Measurements from ENCODE around the gene UMODL1.

Gene UMODL1

GRCh38 chr21:42081138-42081537, 10.0 kb downstream of the UMODL1 start:
- TF ChIP-seq CTCF (IDR thresholded peaks at IDR 0.05; ENCODE audit: borderline replicate concordance, insufficient read depth, low read depth, low read length): no peak
- no peak overlapping the region for H3K4me3 ChIP-seq (ENCODE audit: low read depth, low read length)

- H3K4me3 ChIP-seq (ENCODE audit: low read depth, low read length): no peak overlapping the region
- no peak for TF ChIP-seq CTCF (IDR thresholded peaks at IDR 0.05; ENCODE audit: borderline replicate concordance, insufficient read depth, low read depth, low read length)
Observed at GRCh38 chr21:42081931-42082381, 10.8 kb downstream of the UMODL1 start.

DNA sequence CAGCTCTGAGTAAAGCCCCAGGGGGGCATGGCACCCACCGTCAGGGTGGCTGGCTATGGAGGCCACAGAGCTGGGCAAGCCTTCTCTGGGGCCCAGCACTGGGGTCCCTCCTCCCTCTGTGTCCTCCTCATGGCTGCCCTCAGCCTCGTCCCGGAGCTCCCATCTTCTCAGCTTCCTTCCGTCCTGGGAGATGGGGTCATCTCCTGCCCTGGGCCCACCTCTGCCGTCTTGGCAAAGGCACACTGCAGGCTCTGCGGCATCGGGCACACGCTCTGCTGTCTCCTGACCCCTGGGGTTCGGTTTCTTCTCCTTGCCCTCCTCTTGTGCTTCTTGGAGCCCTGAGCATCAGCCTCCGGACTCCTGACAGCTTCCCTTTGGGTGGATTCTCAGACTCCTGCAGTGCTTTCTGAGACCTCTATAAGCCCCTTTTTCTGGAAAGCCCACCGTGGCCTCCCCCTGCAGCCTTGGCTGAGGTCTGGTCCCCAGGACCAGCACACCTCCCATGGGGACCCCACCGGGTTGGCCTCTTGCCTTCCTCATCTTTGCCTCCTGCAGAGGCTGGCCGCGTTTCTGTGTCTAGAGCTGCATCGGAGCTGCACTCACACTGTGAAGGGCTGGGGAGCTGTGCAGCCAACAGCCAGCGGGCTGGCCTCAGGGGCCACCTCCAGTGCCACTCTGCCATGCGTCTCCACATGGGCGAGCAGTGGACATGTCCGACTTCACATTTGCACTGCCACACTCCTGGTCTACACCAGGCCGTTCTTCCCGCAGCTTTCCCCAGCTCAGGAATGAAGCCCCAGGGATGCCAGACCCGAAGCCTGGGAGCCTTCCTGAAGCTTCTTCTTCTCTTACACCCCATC, 11.6 kb downstream of the UMODL1 start:
- no peak overlapping the region for H3K4me3 ChIP-seq (ENCODE audit: low read depth, low read length)
- no peak for TF ChIP-seq CTCF (IDR thresholded peaks at IDR 0.05; ENCODE audit: borderline replicate concordance, insufficient read depth, low read depth, low read length)

DNA sequence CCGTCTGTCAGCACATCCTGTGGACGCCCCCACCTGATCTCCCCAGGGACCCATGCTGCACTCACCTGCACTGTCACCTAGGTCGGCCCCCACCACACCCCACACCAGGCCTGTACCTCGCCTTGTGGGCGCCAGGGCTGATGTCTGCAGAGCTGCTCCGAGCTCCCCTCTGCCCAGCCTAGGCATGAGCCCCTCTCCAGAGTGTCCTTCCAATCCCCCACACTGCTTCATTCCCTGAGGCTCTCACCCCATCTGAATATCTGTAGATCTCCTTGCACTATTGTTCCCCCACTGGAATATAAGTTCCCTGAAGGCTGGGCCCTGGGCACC, 12.2 kb downstream of the UMODL1 start:
- TF ChIP-seq CTCF (IDR thresholded peaks at IDR 0.05; ENCODE audit: borderline replicate concordance, insufficient read depth, low read depth, low read length): no peak
- no peak overlapping the region for H3K4me3 ChIP-seq (ENCODE audit: low read depth, low read length)

DNA sequence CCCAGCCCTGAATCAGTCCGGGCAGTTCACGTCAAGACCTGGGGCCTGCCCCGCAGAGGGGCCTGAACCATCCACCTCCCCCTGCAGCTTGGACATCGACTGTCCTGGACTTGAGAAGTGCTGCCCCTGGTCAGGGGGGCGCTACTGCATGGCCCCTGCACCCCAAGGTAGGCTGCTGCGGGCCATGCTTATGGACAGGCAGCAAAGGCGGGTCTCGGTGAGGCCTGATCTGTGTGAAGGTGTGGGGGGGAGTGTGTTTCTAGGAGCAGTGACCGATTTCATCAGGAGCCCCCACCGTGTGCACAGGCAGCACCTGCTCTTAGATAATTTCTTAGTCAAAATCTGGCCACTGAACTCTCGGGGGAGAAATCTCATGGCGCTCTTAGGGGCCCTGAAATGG, 13.0 kb downstream of the UMODL1 start:
- no peak overlapping the region for H3K4me3 ChIP-seq (ENCODE audit: low read depth, low read length)
- TF ChIP-seq CTCF (IDR thresholded peaks at IDR 0.05; ENCODE audit: borderline replicate concordance, insufficient read depth, low read depth, low read length): no peak

GRCh38 chr21:42085246-42086077, 14.3 kb downstream of the UMODL1 start:
- no peak for TF ChIP-seq CTCF (IDR thresholded peaks at IDR 0.05; ENCODE audit: borderline replicate concordance, insufficient read depth, low read depth, low read length)
- no peak overlapping the region for H3K4me3 ChIP-seq (ENCODE audit: low read depth, low read length)
